GM18517 (cell line): ENCODE data around the gene NSRP1.
"Not testable (repeated sequence)": the region's sequence is repeated elsewhere in the genome, so short reads cannot be mapped to it uniquely, and the experiment has no call there.

Experiments
- ATAC-seq: cut with Tn5 transposase; IDR thresholded peaks from one replicate; pipeline ENCODE4 v1.9.1; 2021; ENCODE audit warnings: mild to moderate bottlenecking, moderate library complexity; ENCODE audit not compliant: unreplicated experiment

The NSRP1 gene

DNA sequence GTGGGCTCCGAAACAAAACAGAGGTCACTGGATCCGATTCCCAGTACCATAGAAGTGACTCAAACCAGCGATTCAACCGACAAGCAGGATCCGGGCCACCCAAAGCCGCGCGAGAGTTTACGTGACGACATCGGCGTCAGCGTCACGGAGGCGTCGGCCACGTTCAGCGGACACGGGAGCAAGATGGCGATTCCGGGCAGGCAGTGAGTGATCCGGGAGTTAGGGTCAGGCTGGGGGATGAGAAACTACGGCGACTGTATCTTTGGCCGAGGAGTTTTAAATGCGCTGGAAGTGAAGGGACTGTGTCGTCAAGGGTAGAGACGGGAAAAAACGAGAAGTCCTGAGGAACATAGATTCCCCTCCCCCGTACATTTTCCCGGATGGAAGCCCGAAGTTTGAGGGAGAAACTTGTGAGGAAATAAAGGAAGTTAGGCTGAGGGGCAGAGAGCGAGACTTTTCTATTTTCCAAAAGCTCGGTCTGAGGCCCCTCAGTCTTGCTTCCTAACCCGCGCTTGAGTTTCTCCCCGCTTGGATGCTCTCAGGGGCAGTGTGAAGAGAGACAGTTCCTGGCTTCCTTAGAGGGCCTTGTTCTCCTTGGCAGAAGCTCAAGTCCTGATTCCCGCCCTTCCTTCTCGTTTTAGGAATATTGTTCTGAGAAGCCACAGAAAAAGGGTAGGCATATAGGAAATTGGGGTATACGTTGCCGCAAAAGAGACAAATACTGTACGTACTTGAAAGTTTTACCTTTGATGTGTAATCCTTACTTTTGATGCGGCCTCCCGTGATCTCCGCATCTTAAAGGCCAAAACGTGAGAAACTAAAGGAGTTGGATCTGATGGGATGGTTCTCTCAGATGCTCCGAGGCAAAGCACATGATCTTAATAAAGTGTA, at the start of gene NSRP1:
Gene NSRP1 (plus strand): TSS at position 156 of the 891 bp plus-strand sequence. CDS start 28 bp downstream, at position 184.
- peak; percentile 74 for ATAC-seq

- no peak for ATAC-seq
Measured at GRCh38 chr17:30068465-30068864, 48.2 kb upstream of the NSRP1 start.

- no peak for ATAC-seq
Measured at GRCh38 chr17:30074254-30074653, 42.4 kb upstream of the NSRP1 start.

DNA sequence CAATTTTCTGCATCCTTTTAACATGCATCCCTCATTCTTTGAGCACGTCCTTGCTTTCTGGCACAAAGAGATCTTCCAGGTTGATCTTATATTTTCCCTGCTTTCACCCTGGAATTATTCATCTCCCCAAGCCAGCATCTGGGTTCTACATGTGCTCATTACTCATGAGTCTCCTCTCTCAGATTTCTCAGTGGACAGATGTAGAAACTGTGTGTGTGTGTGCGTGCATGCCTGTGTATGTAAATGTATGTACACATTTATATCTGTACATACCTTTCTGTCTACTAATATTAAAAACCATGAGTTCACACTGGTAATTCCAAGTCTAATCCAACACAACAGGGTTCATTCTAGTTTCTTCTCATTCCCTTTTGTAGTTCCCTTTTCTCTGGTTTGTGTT, 41.9 kb upstream of the NSRP1 start:
- ATAC-seq = no peak

- ATAC-seq = no peak
Measured at GRCh38 chr17:30082773-30083172, 33.8 kb upstream of the NSRP1 start.

DNA sequence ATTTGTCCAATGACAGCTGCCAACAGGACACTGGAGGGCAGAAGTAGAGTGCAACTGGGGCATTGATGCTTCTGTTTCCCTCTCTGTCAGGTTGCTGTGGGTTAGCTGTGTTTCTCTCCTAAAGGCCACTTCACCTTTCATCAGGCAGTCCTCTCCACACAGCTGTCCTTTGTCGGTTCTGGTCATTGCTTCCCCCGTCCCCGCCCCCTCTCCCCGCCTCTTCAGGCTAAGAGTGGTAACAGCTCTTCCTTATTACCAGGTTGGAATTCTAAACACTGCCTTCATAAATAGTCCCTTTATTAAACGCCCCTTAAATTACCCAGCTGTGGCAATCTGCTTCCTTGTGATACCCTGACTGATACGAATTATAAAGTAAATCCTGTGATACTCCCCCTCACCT, 31.8 kb upstream of the NSRP1 start:
- ATAC-seq = no peak

DNA sequence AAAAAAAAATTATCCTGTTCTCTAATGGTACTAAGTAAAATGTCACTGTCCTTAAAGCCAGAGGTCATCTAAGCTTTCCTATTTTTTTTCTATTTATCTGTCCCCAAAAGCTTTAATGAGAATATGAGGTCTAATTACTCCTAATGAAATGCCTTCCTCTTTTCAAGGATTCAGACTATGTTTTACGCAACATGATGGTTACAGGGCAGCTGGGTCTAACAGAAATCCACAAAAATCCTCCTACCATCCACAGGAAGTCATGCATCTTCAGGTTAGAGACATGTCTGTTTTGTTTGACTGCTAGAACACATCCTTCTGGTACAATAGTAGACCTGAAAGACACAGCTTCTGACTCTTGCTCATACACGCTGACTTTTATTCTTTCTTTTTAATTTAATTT, 29.7 kb upstream of the NSRP1 start:
- no peak for ATAC-seq

GRCh38 chr17:30087431-30087830, 29.2 kb upstream of the NSRP1 start:
- ATAC-seq = not testable (repeated sequence)

GRCh38 chr17:30091121-30091670, 25.4 kb upstream of the NSRP1 start:
- ATAC-seq = no peak

DNA sequence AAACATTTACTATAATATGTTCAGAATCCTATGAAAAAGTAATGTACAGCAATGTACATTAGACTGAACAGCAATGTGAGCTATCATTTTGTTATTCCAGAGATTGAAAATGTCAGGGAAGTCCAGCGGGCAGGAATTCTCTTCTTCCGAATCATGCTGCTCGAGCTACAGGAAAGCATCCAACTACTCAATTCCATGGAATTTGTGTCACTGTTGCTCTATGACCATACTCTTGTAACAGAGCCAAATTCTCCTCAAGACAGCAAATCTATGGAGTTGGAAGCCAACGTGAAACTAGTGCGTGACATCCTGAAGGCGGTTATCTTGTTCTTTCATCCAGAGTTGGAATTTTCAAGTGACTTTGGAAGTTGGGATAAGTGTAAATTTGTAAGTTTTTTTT, 24.8 kb upstream of the NSRP1 start:
- ATAC-seq = no peak

GRCh38 chr17:30092886-30093285, 23.7 kb upstream of the NSRP1 start:
- ATAC-seq = no peak

DNA sequence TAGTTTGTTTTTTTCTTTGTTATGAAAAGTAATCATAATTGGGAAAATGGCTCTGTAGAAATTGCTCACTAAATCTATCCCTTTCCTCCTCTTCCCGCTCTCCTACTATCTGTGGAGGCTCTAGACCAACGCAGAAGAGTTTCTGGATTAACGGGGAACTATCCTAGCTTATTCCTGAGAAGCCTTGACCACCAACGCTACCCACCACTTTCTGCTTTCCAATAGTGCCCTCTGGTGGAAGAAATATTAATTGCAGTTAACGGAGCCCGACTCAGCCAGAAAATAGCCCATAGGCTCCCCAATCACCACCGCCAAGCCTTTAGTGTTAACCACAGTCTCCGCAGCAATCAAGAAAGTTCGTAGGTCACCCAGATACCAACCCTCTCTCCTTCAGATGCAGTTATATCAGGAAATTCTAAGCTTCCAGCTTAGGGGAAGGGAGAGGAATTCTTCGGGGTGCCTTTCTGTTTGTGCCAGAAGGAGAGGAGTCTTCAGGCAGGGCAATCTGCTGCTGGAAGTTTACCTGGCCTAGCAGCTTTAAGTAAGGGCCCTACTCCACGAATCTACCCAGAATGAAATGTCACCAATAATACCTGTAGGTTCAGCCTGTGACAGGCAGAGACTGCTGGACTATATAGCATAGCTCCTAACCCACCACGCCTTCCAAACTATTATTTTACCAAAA, 23.0 kb upstream of the NSRP1 start:
- no peak for ATAC-seq

GRCh38 chr17:30095507-30096244, 20.9 kb upstream of the NSRP1 start:
- ATAC-seq = no peak

GRCh38 chr17:30101686-30102390, 14.8 kb upstream of the NSRP1 start:
- ATAC-seq = no peak

DNA sequence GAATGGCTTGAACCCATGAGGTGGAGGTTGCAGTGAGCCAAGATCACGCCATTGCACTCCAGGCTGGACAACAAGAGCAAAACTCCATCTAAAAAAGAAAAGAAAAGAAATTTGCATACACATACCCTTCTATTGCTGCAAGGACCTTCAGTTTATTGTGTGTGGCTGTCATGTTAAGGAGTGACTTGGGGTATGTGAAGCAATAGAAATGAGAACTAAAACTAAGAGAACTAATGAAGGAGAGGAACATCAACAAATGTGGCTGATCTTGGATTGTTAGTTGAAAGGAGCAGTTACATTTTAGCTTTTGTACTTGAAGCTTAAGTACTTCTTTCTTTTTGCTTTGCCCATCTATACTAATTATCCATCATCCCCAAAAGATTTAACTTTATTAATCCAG, 12.7 kb upstream of the NSRP1 start:
- ATAC-seq = no peak

DNA sequence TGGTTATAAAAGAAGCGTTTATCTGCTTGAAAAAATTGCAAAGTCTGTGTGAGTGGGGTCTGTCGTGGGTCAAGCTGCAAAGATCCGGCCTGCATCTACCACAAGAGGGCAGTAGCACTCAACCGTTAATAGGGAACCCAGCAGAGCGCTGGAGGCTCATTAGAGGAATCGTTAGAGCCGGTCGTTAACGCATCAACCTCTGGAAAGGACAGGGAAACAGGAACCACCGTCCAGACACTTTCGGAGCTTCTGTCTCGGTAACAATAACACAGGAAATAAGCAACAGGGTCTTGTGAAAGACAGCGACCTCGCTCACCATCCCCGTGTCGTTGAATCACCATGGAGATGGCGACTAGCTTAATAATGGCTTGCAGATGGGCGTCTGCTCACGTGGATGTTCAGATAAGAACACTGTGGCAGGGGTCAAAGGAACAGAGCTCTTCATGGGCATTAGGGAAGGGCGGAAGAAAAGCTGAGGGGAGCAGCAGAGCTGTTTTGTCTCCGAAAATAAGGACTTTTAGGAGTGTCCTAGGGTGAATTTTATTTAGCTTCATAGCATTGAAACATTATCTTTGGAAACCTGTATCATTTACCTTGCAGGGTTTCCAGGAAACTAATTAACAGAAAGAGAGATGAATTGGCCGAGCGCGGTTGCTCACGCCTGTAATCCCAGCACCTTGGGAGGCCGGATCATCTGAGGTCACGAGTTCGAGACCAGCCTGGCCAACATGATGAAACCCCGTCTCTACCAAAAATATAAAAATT, 11.9 kb upstream of the NSRP1 start:
- ATAC-seq = no peak

DNA sequence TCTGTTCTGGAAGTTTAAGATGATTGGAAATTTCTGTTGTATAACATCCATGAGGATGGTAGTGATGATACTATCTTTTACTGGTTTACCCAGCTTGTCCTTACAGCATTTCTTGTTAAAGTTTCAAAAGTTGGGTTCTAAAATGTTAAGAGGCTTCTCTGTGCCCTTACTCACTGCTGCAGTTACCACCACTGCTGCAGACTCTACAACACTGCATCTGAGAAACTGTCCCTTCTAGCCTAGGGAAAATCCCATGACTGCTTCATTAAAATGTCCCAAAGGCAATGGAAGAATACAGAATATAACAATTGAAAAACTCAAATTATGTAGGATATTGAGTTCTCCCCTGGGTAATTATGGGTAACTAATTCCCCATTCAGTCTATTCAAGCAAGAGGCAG, 3.8 kb upstream of the NSRP1 start:
- no peak for ATAC-seq

- no peak for ATAC-seq
Measured at GRCh38 chr17:30113213-30113612, 3.4 kb upstream of the NSRP1 start.

GRCh38 chr17:30116345-30116660, 313 bp upstream of the NSRP1 start:
- no peak for ATAC-seq

- no peak for ATAC-seq
Measured at GRCh38 chr17:30117675-30118081, 1.1 kb downstream of the NSRP1 start.
